Limb (tissue), 2 donors: Measurements from ENCODE around the gene THEM5.

Experiments
- DNase-seq, 2 donors: peaks; one replicate each; pipeline ENCODE4 v3.0.0-alpha.2; 2016; ENCODE audit errors: extremely low spot score in 2 of 2

Gene THEM5

DNA sequence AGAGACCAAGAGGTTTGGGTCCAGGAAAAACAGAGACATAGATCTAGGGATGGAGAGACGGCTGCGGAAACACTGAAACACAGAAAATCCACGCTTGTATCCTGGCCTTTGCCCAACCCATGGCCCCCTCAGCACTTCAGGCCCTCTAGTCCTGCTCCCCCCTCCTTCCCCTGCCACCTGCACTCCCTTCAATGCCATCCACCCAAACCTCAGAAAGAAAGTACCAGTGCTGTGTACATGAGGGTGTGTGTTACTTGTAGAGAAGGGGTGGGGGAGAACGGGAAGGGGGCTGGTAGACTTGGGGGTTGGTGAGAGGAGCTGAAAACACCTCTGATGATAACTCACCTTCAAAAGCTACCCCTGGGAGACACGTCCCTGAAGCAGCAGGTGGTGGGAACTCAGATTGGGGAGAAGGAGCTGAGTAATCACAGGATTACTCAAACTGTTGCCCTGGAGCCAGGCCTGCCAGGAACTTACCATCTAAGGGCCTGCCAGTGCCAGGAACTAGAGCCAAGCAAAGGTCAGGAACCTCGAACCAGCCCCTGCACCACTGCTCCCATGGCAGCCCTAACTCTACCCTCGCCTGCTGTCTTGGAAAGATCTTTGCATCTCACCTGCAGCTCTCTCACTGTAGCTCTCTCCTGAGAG, 33.4 kb downstream of the THEM5 start:
- DNase-seq: no peak

DNA sequence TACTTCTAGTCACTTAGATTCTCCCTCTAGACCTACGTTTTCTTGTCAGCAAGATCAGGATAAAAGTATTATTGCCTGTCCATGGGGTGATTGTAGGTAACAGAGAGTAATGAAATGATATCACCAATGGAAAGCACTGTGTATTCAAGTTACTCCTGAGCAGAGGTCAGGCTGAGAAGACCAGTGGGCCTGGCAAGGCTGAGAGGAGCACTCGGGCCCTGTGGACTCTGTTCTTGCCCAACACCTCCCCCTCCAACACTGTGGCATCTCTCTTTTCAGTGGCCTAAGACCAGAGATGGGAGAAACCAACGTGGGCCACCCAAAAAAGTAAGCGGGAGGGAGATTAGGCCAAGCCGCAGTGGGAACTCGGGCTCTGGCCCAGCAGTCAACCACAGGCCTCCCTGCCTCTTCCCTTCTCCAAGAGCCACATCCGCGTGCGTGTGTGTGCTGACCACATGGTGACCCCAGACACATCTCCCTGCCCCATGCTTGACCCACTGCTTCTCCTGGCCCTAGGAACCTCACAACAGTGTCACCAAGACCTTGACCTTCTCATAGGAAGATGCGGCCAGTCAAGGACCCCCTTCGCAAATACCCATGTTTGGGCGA, 34.2 kb downstream of the THEM5 start:
- no peak for DNase-seq

DNA sequence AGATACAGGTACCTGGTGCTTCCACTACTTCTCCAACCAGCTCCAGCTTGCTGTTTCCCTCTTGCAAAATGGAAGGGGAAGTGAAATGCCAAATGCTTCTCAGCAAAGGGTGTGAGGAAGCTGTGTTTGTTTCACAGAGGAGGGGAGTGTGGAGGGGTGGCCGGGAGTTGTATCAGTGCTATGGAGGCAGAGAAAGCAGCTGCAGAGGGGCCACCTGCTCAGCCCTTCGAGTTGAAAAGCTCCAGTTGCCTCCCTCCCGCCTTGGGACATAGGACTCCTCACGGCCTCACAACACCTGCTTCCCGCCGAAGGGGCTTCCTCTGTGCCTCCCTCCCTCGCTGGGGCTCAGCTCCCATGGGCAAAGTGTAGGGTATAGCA, 36.2 kb downstream of the THEM5 start:
- no peak for DNase-seq

DNA sequence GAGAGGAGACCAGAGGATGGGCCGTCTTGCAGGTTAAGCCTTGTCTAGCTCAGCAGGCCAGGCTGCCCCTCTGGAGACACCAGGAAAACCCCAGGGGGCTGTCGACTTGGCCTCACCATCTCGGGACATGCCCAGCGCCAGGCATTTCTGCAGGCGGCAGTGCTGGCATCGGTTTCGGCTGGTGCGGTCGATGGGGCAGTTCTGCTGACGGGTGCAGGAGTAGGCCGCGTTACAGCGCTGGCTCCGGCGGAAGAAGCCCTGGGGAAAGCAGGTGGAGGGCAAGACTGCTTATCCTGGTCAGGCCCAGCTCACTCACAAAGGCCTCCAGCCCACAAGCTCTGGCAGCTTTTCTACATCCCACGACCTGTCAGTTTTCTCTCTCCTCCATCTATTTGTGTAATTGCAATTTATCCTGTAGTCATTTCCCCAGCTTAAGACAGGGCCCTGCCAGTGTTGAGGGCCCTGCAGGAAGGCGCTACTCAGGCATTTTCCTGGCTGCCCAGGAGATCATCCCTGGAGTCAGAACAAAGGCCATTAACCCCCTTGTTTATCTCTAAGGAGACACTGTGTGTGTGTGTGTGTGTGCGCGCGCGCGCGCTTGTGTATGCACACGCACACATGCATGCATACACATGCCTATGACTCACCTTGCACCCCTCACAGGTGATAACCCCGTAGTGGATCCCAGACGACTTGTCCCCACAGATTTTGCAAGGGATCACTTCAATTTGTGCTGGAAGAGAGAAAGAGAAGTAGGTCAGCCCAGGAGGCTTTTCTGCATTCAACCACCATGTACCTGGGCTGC, 36.8 kb downstream of the THEM5 start:
- no peak for DNase-seq

DNA sequence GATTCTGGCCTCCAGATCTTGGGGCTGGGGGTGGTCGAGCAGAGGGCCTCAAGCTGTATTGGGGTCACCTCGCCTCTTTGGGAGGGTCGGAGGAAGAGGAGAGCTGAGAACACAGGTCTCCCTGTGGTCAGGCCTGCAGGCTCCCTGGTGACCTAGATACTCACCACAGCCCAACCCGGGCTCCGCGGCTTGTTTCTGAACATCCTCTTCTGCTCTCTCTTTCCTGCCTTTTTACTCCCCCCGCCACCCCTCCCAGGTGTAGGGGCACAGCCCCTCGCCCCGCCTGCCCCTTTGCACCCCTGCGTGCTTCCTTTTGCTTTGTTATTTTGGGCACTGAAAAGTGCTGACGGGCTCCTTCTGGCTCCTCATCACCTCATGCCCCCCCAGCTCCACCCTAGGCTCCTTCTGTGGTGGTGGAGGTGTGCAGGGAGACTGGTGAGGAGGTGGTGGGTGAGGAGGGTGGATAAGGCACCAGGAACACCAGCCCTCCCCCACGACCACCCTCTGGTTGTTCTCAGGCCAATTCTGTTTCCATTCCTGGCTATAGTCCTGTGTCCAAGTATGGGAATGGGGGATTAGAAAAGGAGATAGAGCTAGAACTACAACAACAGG, 37.7 kb downstream of the THEM5 start:
- DNase-seq: no peak

DNA sequence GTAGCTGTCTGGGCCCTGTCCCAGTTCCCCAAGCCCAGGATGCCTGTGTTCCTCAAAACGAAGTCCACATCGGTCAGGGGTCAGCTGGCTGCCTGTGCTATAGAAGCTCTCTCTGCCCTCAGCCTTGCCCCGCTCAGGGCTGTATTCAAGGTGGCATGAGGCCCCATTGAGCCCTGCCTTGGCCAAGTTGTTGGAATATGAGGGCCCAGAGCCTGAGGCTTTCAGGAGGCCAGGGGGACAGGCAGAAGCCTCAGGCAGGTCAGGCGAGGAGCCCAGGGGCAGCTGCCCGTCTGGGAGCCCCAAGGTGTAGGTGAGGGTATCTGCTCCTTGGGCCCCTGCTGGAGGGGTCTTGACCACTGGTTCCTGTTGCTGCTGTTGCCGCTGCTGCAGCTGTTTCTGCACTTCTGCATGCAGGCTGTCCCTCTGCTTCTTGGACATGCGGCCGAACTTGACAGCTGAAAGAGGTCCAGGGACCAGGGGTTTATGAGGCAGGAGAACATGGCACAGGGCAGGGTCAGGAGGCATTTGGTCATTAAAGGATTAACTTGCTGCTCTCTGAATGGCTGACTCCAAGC, 38.5 kb downstream of the THEM5 start:
- DNase-seq: no peak

DNA sequence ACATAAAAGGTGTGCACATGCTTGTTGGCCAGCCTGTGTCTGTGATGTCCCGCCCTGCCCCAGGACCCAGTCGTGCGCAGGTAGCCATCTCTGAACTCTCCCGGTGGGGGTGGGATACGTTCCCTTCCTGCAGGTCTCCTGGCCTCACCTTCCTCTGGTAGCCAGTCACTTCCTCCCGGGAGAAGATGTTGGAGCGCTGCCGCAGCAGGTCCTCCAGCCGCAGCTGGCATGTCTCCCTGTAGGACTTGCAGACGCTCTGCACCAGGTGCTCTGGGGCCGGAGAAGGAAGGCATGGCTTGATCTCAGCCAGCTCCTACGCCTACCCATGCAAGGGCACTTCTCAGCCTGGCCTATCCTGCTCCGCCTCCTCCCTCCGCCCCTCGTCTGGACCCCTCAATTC, 39.1 kb downstream of the THEM5 start:
- no peak for DNase-seq

DNA sequence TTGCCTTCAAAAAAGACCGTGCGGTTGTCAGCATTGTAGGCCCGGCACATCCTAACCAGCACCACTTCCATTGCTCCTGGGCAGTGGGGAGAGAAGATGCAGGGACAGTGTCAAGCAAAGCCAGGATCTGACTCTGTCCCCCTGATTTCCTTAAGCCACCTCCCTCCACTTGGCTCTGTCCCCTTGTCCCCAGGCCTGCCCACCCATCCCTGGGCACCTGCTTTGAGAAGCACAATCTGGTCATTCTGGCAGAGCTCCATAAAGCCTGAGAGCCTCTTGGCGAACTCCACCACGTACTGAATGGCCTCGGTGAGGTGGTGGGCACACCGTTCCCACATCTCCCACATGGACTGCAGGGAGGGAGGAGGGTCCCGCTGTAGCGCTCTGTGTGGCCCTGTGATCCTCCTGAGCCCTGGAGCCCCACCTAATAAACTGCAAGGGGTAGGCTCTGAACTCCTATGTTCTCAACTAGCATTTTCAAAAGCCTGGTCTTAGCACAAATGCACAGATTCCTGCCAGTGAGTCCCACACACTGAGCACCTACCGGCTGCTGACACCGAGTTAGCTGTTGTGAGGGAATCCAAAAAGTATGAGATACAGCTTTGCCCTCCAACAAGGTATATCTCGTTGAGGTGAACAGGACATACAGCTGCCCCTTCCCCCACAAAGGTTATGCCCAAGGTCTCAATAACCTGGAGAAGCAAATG, 40.1 kb downstream of the THEM5 start:
- DNase-seq: no peak

DNA sequence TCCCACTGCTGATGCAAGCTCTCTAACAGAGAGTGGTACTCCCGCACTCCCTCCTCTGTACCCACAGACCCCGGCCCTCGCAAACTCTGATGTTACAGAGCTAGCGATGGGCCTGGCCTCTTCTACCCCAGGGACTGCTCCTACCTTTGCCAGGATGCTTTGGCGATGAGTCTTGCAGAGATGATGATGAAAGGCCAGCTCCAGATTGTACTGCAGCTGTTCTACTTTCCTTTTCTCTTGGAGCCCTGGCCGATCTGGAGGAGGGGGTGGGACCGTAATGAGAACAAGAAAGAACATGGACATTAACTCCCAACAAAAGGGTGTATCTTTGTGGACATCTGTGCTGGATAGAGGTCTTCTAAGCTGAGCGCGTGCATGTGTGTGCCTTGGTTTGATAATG, 42.3 kb downstream of the THEM5 start:
- no peak for DNase-seq

DNA sequence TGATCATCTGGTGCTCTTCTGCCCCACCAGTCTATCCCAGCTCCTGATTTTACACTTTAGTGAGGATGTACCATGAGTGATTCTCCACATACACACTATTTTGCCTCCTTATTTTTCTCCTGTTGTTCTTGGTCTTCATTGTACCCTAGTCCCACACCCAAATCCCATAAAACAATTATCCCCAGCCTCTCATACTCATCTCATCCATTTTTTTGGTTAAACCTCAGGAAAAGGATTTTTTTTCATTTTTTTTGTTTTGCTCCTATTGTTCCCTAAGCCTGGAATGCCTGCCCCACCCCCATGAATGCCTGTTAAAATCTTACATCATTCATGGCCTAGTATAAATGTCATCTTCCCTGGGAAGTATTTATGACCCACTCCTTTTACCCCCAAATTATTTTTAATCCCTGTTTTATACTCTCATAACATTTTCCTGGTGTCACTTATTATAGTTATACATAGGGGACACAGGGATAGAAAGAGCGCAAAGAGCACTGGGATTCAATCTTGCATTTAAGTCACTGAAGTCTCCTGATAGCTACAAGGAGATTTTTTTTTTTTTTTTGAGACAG, 43.4 kb downstream of the THEM5 start:
- no peak for DNase-seq

DNA sequence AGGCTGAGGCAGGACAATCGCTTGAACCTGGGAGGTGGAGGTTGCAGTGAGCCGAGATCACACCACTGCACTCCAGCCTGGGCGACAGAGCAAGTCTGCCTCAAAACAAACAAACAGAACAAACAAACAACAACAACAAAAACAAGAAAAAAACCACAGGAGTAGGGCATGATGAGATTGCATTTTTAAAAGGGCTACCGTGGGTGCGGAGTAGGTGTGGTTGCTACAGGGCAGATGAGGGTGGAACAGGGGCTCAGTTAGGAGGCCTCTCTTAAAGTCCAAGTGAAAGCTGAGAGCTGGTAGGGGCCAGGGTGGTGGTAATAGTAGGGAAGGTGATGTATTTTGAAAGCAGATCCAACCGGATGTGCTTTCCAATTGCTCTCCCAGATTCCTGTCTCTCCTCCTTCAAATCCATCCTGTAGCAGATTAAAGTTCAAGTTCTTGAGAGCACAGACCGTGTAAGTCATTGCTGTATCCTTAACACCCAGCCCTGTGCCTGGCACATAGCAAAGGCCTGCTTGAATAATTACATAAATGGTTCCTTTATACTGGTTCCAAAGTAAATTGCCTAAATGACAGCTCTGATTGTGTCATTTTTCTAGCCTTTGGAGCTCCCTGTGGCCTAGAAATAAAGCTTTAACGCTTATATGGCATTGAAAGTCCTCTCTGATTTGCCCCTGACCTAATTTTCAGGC, 44.1 kb downstream of the THEM5 start:
- DNase-seq: no peak

DNA sequence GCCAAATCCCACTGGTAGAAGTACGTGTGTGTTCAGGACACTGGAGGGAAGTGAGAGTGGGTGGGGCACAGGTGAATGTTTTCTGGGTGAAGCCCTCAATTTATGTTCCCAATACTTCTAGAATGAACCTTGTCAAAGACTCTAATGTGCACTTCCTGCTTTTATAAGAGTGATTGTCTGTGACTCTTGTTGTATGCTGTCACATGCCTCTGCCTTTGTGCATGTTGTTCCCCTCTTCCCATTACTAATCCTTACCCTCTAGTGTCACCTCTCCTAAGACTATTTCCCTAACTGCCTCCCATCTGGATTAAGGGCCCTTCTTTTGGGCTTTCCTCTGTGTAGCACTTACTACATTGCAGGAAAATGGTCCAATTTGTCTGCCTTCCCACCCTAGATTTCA, 45.7 kb downstream of the THEM5 start:
- no peak for DNase-seq

DNA sequence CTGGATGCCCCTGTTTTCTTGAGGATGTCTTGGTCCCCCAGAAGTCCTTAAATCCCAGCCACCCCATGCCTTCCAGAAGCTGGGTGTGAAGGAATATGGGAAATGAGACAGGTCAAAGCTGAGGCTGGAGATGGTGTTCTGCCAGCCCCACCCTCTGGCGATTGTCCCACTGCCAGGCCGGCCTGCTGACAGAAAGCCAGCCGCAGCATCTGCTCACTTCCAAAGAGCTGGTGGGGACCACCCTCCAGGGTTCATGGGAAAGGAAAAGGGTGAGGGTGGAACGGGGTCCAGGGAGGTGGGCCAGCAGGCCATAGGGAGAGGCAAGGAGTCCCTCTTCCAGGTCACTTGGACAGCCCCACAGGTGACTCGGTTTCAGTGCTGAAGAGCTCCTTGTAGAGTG, 46.4 kb downstream of the THEM5 start:
- no peak for DNase-seq

DNA sequence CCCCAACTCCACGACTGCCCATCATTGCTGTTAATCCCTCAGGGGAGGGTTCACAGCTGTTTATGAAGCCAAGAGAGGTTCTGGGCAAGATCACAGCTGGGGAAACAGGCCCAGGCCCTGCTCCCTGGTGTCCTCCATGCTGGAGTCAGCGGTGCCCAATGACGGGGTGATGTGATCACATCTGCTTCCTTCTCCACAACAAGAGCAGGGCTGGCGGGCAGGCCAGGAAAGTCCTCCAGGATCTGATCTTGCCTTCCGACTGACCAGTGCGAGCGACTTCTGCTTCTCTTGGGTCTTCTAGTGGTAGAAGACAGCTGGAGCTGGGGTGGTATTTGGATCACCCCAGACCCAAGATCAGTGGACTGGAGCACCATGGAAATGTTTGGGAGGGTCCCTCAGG, 47.3 kb downstream of the THEM5 start:
- no peak for DNase-seq

DNA sequence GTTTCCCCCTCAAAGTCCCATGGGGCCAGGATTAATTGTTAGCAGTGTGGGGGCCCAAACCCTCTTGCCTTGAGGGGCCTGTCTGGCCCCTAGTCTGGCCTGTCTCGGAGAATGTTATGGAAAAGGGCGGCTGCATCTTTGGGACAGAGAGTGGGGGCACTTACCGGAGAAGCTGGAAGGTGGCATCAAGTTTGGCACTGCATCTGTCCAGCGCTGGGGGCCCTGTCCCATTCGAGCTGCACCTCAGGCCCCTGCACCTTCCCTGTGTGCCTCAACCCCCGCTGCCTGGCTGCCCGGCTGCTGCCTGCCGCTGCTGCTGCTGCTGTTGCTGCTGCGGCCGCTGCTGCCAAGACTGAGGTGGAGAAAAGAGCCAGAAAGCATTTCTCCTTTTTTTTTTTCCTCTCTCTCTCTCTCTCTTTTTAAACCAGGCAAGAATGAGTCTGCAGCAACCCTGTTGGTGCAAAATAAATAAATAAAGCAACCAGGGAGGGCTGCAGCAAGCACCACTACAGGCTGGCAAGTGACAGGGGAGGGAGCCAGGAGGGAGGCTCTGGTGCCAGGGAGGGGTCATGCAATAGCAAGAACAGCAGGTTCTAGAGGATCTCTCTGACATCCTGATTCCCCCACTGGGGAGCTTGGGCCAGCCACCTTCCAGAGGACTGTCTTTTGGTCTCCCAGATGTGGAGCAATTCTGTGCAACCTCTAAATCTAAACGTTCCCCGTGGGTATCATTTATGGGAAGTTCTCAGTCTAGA, 48.3 kb downstream of the THEM5 start, which contains the start of gene LINGO4:
Gene LINGO4, minus strand, starts transcription at position 354 of the 755 bp plus-strand sequence. CDS start 2,715 bp downstream, outside the sequence.
- no peak for DNase-seq

DNA sequence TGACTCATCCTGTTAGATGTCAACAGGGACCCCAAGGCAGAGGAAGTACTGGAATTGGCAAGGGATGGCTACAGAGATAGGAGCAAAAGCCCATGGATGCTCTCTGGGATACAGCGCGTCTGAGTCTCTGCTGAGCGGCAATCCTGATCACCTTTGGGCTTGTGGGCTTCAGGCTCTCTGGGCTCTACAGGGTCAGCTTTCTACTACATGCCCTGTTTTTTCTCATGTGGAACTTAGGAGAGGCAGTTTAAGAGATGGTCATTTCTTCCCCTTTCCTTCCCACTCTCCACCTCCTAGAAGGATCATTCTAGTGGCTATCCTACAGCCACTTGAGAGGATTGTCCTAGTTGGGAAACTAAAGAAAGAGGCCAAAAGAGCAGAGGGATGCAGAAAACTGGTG, 49.6 kb downstream of the THEM5 start:
- no peak for DNase-seq

DNA sequence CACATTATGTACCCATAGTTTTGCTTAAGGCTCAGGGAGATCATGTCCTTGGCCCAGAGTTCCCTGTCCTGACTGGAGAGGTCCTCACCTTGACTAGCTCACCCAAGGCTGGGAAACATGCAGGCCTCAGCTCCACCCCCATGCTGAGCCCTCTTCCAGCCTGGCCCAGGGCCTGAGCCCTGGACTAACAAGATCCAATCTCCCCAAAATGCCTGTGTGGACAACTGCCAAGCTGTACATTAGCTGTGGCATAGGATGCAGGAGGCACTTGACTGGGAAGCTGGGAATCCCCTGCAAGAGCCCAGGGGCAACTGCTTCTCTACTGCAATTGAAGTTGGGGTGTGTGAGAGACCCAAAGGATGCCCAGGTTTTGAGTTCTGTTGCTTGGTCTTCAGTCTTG, 50.3 kb downstream of the THEM5 start:
- no peak for DNase-seq

DNA sequence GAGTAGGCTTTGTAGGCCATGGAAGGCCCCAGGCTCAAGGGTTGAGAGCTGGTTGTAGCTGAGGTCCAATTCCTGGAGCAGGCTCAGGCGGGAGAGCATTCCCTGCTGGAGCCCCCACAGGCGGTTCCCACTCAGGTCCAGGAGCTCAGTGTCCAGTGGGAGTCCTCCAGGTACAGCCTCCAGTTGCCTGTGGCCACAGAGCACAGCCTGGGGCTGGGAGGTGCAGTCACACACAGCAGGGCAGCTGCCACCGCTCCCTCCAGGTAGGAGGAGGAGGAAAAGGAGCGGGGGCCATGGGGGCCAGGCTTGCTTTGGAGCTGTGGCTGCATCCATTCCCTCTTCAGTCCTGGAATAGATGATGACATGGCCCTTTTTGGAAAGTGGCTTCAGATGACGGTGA, 51.1 kb downstream of the THEM5 start:
- DNase-seq: no peak

DNA sequence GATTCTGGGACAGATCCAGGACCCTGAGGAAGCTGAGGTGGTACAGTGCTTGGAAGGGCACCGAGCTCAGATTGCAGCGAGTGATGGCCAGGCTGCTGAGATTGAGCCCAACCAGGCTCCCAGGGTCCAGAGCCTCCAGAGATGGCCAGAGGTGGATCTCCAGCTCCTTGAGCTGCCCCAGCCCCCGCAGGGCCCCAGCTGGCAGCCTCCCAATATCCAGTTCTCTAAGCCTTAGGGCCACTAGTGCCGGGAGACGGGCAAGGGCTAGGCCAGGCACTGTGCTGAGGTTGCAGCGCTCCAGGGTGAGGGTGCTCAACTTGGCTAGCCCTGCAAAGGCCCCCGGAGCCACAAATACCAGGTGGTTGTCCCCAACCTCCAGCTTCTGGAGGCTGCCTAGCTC, 51.7 kb downstream of the THEM5 start:
- DNase-seq: no peak
